T-helper 2 cell treated with Interferon-gamma antibody and Interleukin-4, amounts not matched to agents 5 μg/mL and 100 μg/mL, for 36 hours (primary cell): Measurements from ENCODE around the gene CTSE.

Source experiments
- DNase-seq: peaks from one replicate; pipeline ENCODE4 v3.0.0; 2021; ENCODE audit warnings: low spot score
- H3K27ac Mint-ChIP-seq: one replicate; pipeline ENCODE4 v1.8.0; 2021; ENCODE audit warnings: mild to moderate bottlenecking, mixed read lengths
- H3K27me3 Mint-ChIP-seq: one replicate; pipeline ENCODE4 v1.8.0; 2021; ENCODE audit warnings: low read depth, mixed read lengths
- H3K36me3 Mint-ChIP-seq: one replicate; pipeline ENCODE4 v1.8.0; 2021; ENCODE audit warnings: low read depth, mixed read lengths
- H3K4me1 Mint-ChIP-seq: one replicate; pipeline ENCODE4 v1.8.0; 2021; ENCODE audit warnings: low read depth, mixed read lengths
- H3K4me3 Mint-ChIP-seq: one replicate; pipeline ENCODE4 v1.8.0; 2022; ENCODE audit warnings: mild to moderate bottlenecking, moderate library complexity, mixed read lengths
- H3K9me3 Mint-ChIP-seq: one replicate; pipeline ENCODE4 v1.8.0; 2021; ENCODE audit warnings: mixed read lengths

Gene CTSE

GRCh38 chr1:205972491-205973168, 51.1 kb downstream of the CTSE start:
- Mint-ChIP-seq H3K9me3 (peaks cover 18% of the 10 kb centered on the region), H3K27ac (no peak overlapping the region), H3K27me3 (no peaks in the 10 kb centered on the region), H3K4me3 (no peak overlapping the region), H3K36me3 (no peaks in the 10 kb centered on the region), H3K4me1 (no peaks in the 10 kb centered on the region)
- DNase-seq = no peak

- peaks cover 18% of the 10 kb centered on the region for H3K9me3 Mint-ChIP-seq
- no peak overlapping the region for H3K4me3 Mint-ChIP-seq
- no peak overlapping the region for H3K27ac Mint-ChIP-seq
- no peaks in the 10 kb centered on the region for H3K4me1 Mint-ChIP-seq
- H3K27me3 Mint-ChIP-seq = no peaks in the 10 kb centered on the region
- DNase-seq = no peak
- H3K36me3 Mint-ChIP-seq = no peaks in the 10 kb centered on the region
Observed at GRCh38 chr1:205972081-205972480, 51.6 kb downstream of the CTSE start.

GRCh38 chr1:205971082-205971481, 52.6 kb downstream of the CTSE start:
- Mint-ChIP-seq H3K27me3 (no peaks in the 10 kb centered on the region), H3K36me3 (no peaks in the 10 kb centered on the region), H3K9me3 (peaks cover 18% of the 10 kb centered on the region), H3K4me3 (no peak overlapping the region), H3K4me1 (no peaks in the 10 kb centered on the region), H3K27ac (no peak overlapping the region)
- no peak for DNase-seq

GRCh38 chr1:205970486-205970885, 53.2 kb downstream of the CTSE start:
- Mint-ChIP-seq H3K27ac (no peak overlapping the region), H3K27me3 (no peaks in the 10 kb centered on the region), H3K4me1 (no peaks in the 10 kb centered on the region), H3K9me3 (peaks cover 18% of the 10 kb centered on the region), H3K4me3 (no peak overlapping the region), H3K36me3 (no peaks in the 10 kb centered on the region)
- no peak for DNase-seq

GRCh38 chr1:205969229-205969628, 54.5 kb downstream of the CTSE start:
- Mint-ChIP-seq H3K36me3 (no peaks in the 10 kb centered on the region), H3K27me3 (no peaks in the 10 kb centered on the region), H3K4me1 (no peaks in the 10 kb centered on the region), H3K9me3 (peaks cover 8% of the 10 kb centered on the region), H3K27ac (no peak overlapping the region), H3K4me3 (no peak overlapping the region)
- DNase-seq = no peak

- no peaks in the 10 kb centered on the region for H3K9me3 Mint-ChIP-seq
- no peaks in the 10 kb centered on the region for H3K27me3 Mint-ChIP-seq
- no peaks in the 10 kb centered on the region for H3K36me3 Mint-ChIP-seq
- no peak overlapping the region for H3K27ac Mint-ChIP-seq
- no peak overlapping the region for H3K4me3 Mint-ChIP-seq
- no peak for DNase-seq
- no peaks in the 10 kb centered on the region for H3K4me1 Mint-ChIP-seq
Observed at GRCh38 chr1:205967554-205968335, 56.0 kb downstream of the CTSE start.

GRCh38 chr1:205965036-205965884, 58.4 kb downstream of the CTSE start:
- H3K27ac Mint-ChIP-seq = no peak overlapping the region
- H3K9me3 Mint-ChIP-seq = no peaks in the 10 kb centered on the region
- no peak overlapping the region for H3K4me3 Mint-ChIP-seq
- no peak for DNase-seq
- H3K4me1 Mint-ChIP-seq = peaks cover 4% of the 10 kb centered on the region
- H3K36me3 Mint-ChIP-seq = no peaks in the 10 kb centered on the region
- no peaks in the 10 kb centered on the region for H3K27me3 Mint-ChIP-seq

- DNase-seq = no peak
- no peaks in the 10 kb centered on the region for H3K27me3 Mint-ChIP-seq
- H3K27ac Mint-ChIP-seq = no peak overlapping the region
- H3K4me1 Mint-ChIP-seq = peaks cover 4% of the 10 kb centered on the region
- no peaks in the 10 kb centered on the region for H3K9me3 Mint-ChIP-seq
- H3K36me3 Mint-ChIP-seq = no peaks in the 10 kb centered on the region
- H3K4me3 Mint-ChIP-seq = no peak overlapping the region
Observed at GRCh38 chr1:205963352-205964155, 60.1 kb downstream of the CTSE start.

- Mint-ChIP-seq H3K36me3 (no peaks in the 10 kb centered on the region), H3K27ac (no peak overlapping the region), H3K9me3 (no peaks in the 10 kb centered on the region), H3K4me1 (peaks cover 4% of the 10 kb centered on the region), H3K4me3 (no peak overlapping the region), H3K27me3 (no peaks in the 10 kb centered on the region)
- DNase-seq = no peak
Observed at GRCh38 chr1:205962821-205963221, 60.9 kb downstream of the CTSE start.

- DNase-seq = no peak
- Mint-ChIP-seq H3K9me3 (no peaks in the 10 kb centered on the region), H3K27ac (no peak overlapping the region), H3K27me3 (peaks cover 3% of the 10 kb centered on the region), H3K36me3 (no peaks in the 10 kb centered on the region), H3K4me1 (peaks cover 4% of the 10 kb centered on the region), H3K4me3 (no peak overlapping the region)
Observed at GRCh38 chr1:205961991-205962820, 61.5 kb downstream of the CTSE start.

- Mint-ChIP-seq H3K36me3 (no peaks in the 10 kb centered on the region), H3K4me1 (peaks cover 4% of the 10 kb centered on the region), H3K27ac (no peak overlapping the region), H3K4me3 (no peak overlapping the region), H3K27me3 (peaks cover 7% of the 10 kb centered on the region), H3K9me3 (no peaks in the 10 kb centered on the region)
- peak; percentile 14 for DNase-seq
Observed at GRCh38 chr1:205961405-205961804, 62.3 kb downstream of the CTSE start.

- Mint-ChIP-seq H3K27me3 (peaks cover 15% of the 10 kb centered on the region), H3K9me3 (no peaks in the 10 kb centered on the region), H3K4me1 (peaks cover 4% of the 10 kb centered on the region), H3K27ac (no peak overlapping the region), H3K4me3 (no peak overlapping the region), H3K36me3 (no peaks in the 10 kb centered on the region)
- DNase-seq = no peak
Observed at GRCh38 chr1:205959789-205960188, 63.9 kb downstream of the CTSE start.
